Measurements from ENCODE around the gene ANKZF1.
"Not testable (repeated sequence)": the region's sequence is repeated elsewhere in the genome, so short reads cannot be mapped to it uniquely, and the experiment has no call there.

ANKZF1 gene

GRCh38 chr2:219186754-219187456 is 42.7 kb upstream of the ANKZF1 start:
- DNase-seq (ENCODE audit: low read depth) = no peak
- no peak overlapping the region for H3K4me3 ChIP-seq (ENCODE audit: control insufficient read depth, low read depth, low read length)
- TF ChIP-seq CTCF (conservative IDR thresholded peaks at IDR 0.05; ENCODE audit: control insufficient read depth, insufficient read depth, low read depth, low read length) = no peak

GRCh38 chr2:219197388-219197787 is 32.2 kb upstream of the ANKZF1 start:
- no peak overlapping the region for H3K4me3 ChIP-seq (ENCODE audit: control insufficient read depth, low read depth, low read length)
- DNase-seq (ENCODE audit: low read depth) = no peak
- no peak for TF ChIP-seq CTCF (conservative IDR thresholded peaks at IDR 0.05; ENCODE audit: control insufficient read depth, insufficient read depth, low read depth, low read length)

- DNase-seq (ENCODE audit: low read depth) = no peak
- no peak for TF ChIP-seq CTCF (conservative IDR thresholded peaks at IDR 0.05; ENCODE audit: control insufficient read depth, insufficient read depth, low read depth, low read length)
- H3K4me3 ChIP-seq (ENCODE audit: control insufficient read depth, low read depth, low read length) = no peak overlapping the region
Measured at GRCh38 chr2:219198974-219199373, 30.6 kb upstream of the ANKZF1 start.

- DNase-seq (ENCODE audit: low read depth) = no peak
- TF ChIP-seq CTCF (conservative IDR thresholded peaks at IDR 0.05; ENCODE audit: control insufficient read depth, insufficient read depth, low read depth, low read length) = no peak
Measured at GRCh38 chr2:219199470-219200211, 30.0 kb upstream of the ANKZF1 start.

GRCh38 chr2:219200502-219201326 is 28.9 kb upstream of the ANKZF1 start:
- not testable (repeated sequence) for H3K4me3 ChIP-seq (ENCODE audit: control insufficient read depth, low read depth, low read length); DNase-seq (ENCODE audit: low read depth)

More at GRCh38 chr2:219199470-219200211, 30.0 kb upstream of the ANKZF1 start:
- no peak overlapping the region for H3K4me3 ChIP-seq (ENCODE audit: control insufficient read depth, low read depth, low read length)

- not testable (repeated sequence) for H3K4me3 ChIP-seq (ENCODE audit: control insufficient read depth, low read depth, low read length); DNase-seq (ENCODE audit: low read depth)
Measured at GRCh38 chr2:219201331-219201730, 28.3 kb upstream of the ANKZF1 start.

- DNase-seq (ENCODE audit: low read depth) = no peak
- no peak overlapping the region for H3K4me3 ChIP-seq (ENCODE audit: control insufficient read depth, low read depth, low read length)
- no peak for TF ChIP-seq CTCF (conservative IDR thresholded peaks at IDR 0.05; ENCODE audit: control insufficient read depth, insufficient read depth, low read depth, low read length)
Measured at GRCh38 chr2:219204425-219205164, 25.0 kb upstream of the ANKZF1 start.

Measured in fibroblast of mammary gland (primary cell).